Osteocyte (in vitro differentiated cells): ENCODE results near the gene DDX1. TPM values are rescaled to one million over a fixed set of nuclear protein-coding genes. Genes with fewer than 3 reads are reported as not detected.

Experiments
- DNase-seq: peaks from one replicate; pipeline ENCODE4 v3.0.0; 2021; ENCODE audit warnings: mixed read lengths; ENCODE audit not compliant: unreplicated experiment; ENCODE audit errors: extremely low spot score
- H3K27ac Mint-ChIP-seq: one replicate; pipeline ENCODE4 v1.8.0; 2021; ENCODE audit warnings: mild to moderate bottlenecking, mixed read lengths; ENCODE audit not compliant: unreplicated experiment
- H3K27me3 Mint-ChIP-seq: one replicate; pipeline ENCODE4 v1.8.0; 2021; ENCODE audit warnings: mixed read lengths; ENCODE audit not compliant: unreplicated experiment
- H3K36me3 Mint-ChIP-seq: one replicate; pipeline ENCODE4 v1.8.0; 2021; ENCODE audit warnings: mixed read lengths; ENCODE audit not compliant: unreplicated experiment
- H3K4me1 Mint-ChIP-seq: one replicate; pipeline ENCODE4 v1.8.0; 2021; ENCODE audit warnings: mixed read lengths; ENCODE audit not compliant: unreplicated experiment
- H3K4me3 Mint-ChIP-seq: one replicate; pipeline ENCODE4 v1.8.0; 2021; ENCODE audit warnings: mild to moderate bottlenecking, moderate library complexity, mixed read lengths; ENCODE audit not compliant: unreplicated experiment
- H3K9me3 Mint-ChIP-seq: one replicate; pipeline ENCODE4 v1.8.0; 2021; ENCODE audit warnings: mixed read lengths; ENCODE audit not compliant: unreplicated experiment
- CTCF ChIP-seq: fragments of 200-600 bp; sonication (generic); IDR thresholded peaks from 2 replicates; pipeline ENCODE4 v1.5.0; 2021; ENCODE audit warnings: antibody characterized with exemption, mild to moderate bottlenecking, moderate library complexity
- total RNA-seq: library from RNA; stranded (reverse); gene quantifications from 2 replicates; pipeline ENCODE4 v1.2.1, GENCODE V29; 2021

Gene DDX1
- total RNA-seq, 1 donor from 2014 or later, result 90.7 TPM

GRCh38 chr2:15642011-15642814 lies 50.5 kb downstream of the DDX1 start:
- DNase-seq, result no peak
- peaks cover 12% of the 10 kb centered on the region for H3K36me3 Mint-ChIP-seq
- no peak overlapping the region for H3K27ac Mint-ChIP-seq
- H3K4me1 Mint-ChIP-seq, result peaks cover 29% of the 10 kb centered on the region
- H3K27me3 Mint-ChIP-seq, result peaks cover 3% of the 10 kb centered on the region
- H3K9me3 Mint-ChIP-seq, result peaks cover 7% of the 10 kb centered on the region
- no peak overlapping the region for H3K4me3 Mint-ChIP-seq
- TF ChIP-seq CTCF, result no peak

GRCh38 chr2:15642815-15643500 lies 51.3 kb downstream of the DDX1 start:
- Mint-ChIP-seq H3K27ac (no peak overlapping the region), H3K9me3 (peaks cover 7% of the 10 kb centered on the region), H3K4me1 (peaks cover 25% of the 10 kb centered on the region), H3K36me3 (peaks cover 12% of the 10 kb centered on the region), H3K4me3 (no peak overlapping the region), H3K27me3 (peaks cover 4% of the 10 kb centered on the region)
- DNase-seq, result no peak
- TF ChIP-seq CTCF, result no peak

DNA sequence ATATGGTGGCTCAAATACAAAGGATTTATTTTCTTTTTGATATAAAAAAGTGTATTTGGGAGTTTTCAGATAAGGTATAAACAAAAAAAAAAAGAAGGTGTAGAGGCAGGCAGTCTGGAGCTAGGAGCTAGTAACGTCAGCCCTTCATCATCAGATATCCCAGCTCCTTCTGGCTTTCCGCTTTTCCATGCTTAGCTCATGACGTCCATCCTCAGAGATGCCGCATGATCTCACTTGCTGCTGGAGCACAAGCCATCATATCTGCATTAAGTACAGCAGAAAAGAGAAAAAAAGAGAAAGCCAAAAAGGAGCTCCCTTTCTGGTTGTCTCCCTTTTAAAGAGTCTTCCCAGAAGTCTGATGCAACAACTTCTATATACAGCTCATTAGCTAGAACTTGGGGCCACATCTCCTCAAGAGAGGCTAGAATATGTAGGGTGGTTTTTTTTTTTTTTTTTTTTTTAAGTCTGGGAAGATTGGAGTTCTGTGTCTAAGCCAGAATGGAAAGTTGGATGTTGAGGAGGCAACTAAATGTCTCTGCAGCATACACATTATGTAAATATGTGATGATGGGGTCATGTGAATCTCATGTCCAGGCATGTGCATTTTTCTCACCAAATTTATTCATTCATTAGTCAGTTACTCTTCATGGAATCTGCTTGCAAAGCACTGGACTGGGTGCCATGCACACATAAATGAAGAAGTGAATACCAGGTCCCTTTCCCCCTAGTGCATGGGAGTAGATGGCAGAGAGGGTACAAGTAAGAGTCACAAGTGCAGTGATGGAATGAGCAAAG lies 52.3 kb downstream of the DDX1 start:
- H3K4me1 Mint-ChIP-seq, result peaks cover 17% of the 10 kb centered on the region
- H3K4me3 Mint-ChIP-seq, result no peak overlapping the region
- H3K27me3 Mint-ChIP-seq, result peaks cover 13% of the 10 kb centered on the region
- no peak overlapping the region for H3K27ac Mint-ChIP-seq
- H3K9me3 Mint-ChIP-seq, result peaks cover 7% of the 10 kb centered on the region
- TF ChIP-seq CTCF, result no peak
- H3K36me3 Mint-ChIP-seq, result peaks cover 12% of the 10 kb centered on the region
- DNase-seq, result no peak

DNA sequence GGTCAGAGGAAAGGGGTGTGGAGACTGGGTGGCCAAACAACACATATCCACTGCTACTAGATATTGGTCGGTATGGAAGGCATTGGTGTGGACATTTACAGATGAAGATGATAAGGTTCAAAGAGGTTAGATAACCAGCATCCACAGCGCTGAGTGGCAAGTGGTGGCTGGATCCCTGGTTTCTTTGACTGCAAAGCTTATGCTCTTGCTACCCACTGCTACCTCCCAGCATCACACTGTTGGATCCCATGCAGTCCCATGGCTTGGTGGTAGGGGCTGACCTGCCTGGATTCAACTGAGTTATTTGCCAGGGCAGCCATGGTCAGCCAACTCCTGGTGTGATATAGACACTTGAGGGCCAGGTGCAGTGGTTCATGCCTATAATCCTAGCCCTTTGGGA lies 53.6 kb downstream of the DDX1 start:
- Mint-ChIP-seq H3K36me3 (peaks cover 12% of the 10 kb centered on the region), H3K4me1 (peaks cover 4% of the 10 kb centered on the region)

More for the DNA sequence above, 53.6 kb downstream of the DDX1 start:
- DNase-seq, result no peak
- peaks cover 7% of the 10 kb centered on the region for H3K9me3 Mint-ChIP-seq
- peaks cover 20% of the 10 kb centered on the region for H3K27me3 Mint-ChIP-seq
- H3K27ac Mint-ChIP-seq, result no peak overlapping the region
- H3K4me3 Mint-ChIP-seq, result no peak overlapping the region
- TF ChIP-seq CTCF, result no peak
